IMR-90 (cell line): ENCODE measurements around the gene PYGB. TPM values are rescaled to one million over a fixed set of nuclear protein-coding genes. Genes with fewer than 3 reads are reported as not detected.

Experiments used
- ATAC-seq: fragments of 200-7000 bp; cut with Tn5 transposase; 2 replicates; pipeline ENCODE4 v1.9.1; 2020; ENCODE audit warnings: low read depth, mild to moderate bottlenecking, moderate library complexity
- BruUV-seq: library from RNA; stranded (reverse); fragments of 400-500 nt; replicated peaks from 2 replicates; lab custom pipeline; 2021; lab: Mats Ljungman, UMichigan
- CTCF ChIA-PET: fragments of 300-600 bp; formaldehyde crosslinking; extraction: SDS; loops from one replicate; lab custom pipeline; 2021; ENCODE audit warnings: antibody characterized with exemption; lab: Yijun Ruan, JAX
- POLR2A ChIA-PET: fragments of 300-600 bp; sonication (Branson Sonifier 250); formaldehyde crosslinking; loops from one replicate; lab custom pipeline; 2022; ENCODE audit warnings: antibody characterized with exemption; ENCODE audit not compliant: unreplicated experiment; lab: Charles Lee
- DNase-seq: peaks from one replicate; pipeline ENCODE4 v3.0.0; 2013
- H2AFZ ChIP-seq: replicated peaks from 2 replicates; pipeline ENCODE3; 2013; ENCODE audit warnings: low read length, mild to moderate bottlenecking; ENCODE audit not compliant: poor library complexity
- H2AK5ac ChIP-seq: 2 replicates; pipeline ENCODE4 v1.6.1; 2013; ENCODE audit warnings: low read depth, low read length, inconsistent platforms
- H2AK9ac ChIP-seq: replicated peaks from 2 replicates; pipeline ENCODE3; 2013; ENCODE audit warnings: mild to moderate bottlenecking, low read depth, low read length, moderate library complexity; ENCODE audit not compliant: poor library complexity
- H2BK120ac ChIP-seq: 2 replicates; pipeline ENCODE4 v1.6.1; 2013; ENCODE audit warnings: low read depth, low read length, inconsistent platforms
- H2BK15ac ChIP-seq: 3 replicates; pipeline ENCODE4 v1.6.1; 2013; ENCODE audit warnings: low read depth, low read length, inconsistent platforms
- H2BK20ac ChIP-seq: 2 replicates; pipeline ENCODE4 v1.6.1; 2013; ENCODE audit warnings: low read depth, mild to moderate bottlenecking, inconsistent platforms, low read length, moderate library complexity
- H2BK5ac ChIP-seq: 2 replicates; pipeline ENCODE4 v1.6.1; 2013; ENCODE audit warnings: mild to moderate bottlenecking, low read depth, low read length, inconsistent platforms; ENCODE audit not compliant: poor library complexity, severe bottlenecking
- H3K14ac ChIP-seq: replicated peaks from 2 replicates; pipeline ENCODE4 v1.6.1; 2013; ENCODE audit warnings: low read depth, low read length, inconsistent platforms
- H3K18ac ChIP-seq: 2 replicates; pipeline ENCODE4 v1.6.1; 2013; ENCODE audit warnings: low read depth, low read length, control low read depth
- H3K23ac ChIP-seq: 2 replicates; pipeline ENCODE4 v1.6.1; 2013; ENCODE audit warnings: low read depth, low read length, inconsistent platforms
- H3K27ac ChIP-seq: 2 replicates; pipeline ENCODE4 v1.5.1; 2013; ENCODE audit warnings: mild to moderate bottlenecking, control low read depth, low read length; ENCODE audit not compliant: insufficient read depth
- H3K27me3 ChIP-seq: 2 replicates; pipeline ENCODE4 v1.6.1; 2013; ENCODE audit warnings: low read length; ENCODE audit not compliant: control insufficient read depth, insufficient read depth
- H3K36me3 ChIP-seq: 2 replicates; pipeline ENCODE4 v1.6.1; 2013; ENCODE audit warnings: low read length, mixed read lengths; ENCODE audit not compliant: control insufficient read depth, insufficient read depth
- H3K4ac ChIP-seq: 2 replicates; pipeline ENCODE4 v1.6.1; 2013; ENCODE audit warnings: low read depth, low read length, inconsistent platforms
- H3K4me1 ChIP-seq: 2 replicates; pipeline ENCODE4 v1.6.1; 2013; ENCODE audit warnings: low read length, mixed read lengths; ENCODE audit not compliant: control insufficient read depth, insufficient read depth
- H3K4me2 ChIP-seq: 2 replicates; pipeline ENCODE4 v1.6.1; 2013; ENCODE audit warnings: low read depth, mild to moderate bottlenecking, control low read depth, low read length, moderate library complexity
- H3K4me3 ChIP-seq: 2 replicates; pipeline ENCODE4 v1.5.1; 2013; ENCODE audit warnings: low read depth, mild to moderate bottlenecking, control low read depth, low read length, moderate library complexity; ENCODE audit not compliant: insufficient read depth
- H3K56ac ChIP-seq: 2 replicates; pipeline ENCODE4 v1.6.1; 2013; ENCODE audit warnings: low read length, inconsistent platforms; ENCODE audit not compliant: insufficient read depth; ENCODE audit errors: extremely low read depth
- H3K79me1 ChIP-seq, 2 experiments: 2 replicates each; pipeline ENCODE4 v1.6.1; 2013; ENCODE audit warnings: low read length in 2 of 2, inconsistent platforms in 1 of 2, low read depth in 1 of 2
- H3K9ac ChIP-seq: 2 replicates; pipeline ENCODE4 v1.6.1; 2013; ENCODE audit warnings: low read depth, low read length, control low read depth
- H3K9me1 ChIP-seq: 2 replicates; pipeline ENCODE4 v1.6.1; 2013; ENCODE audit warnings: low read length, inconsistent platforms; ENCODE audit not compliant: insufficient read depth
- H3K9me3 ChIP-seq: 2 replicates; pipeline ENCODE4 v1.6.1; 2013; ENCODE audit warnings: low read length; ENCODE audit not compliant: control insufficient read depth, insufficient read depth
- H4K20me1 ChIP-seq: 2 replicates; pipeline ENCODE4 v1.6.1; 2013; ENCODE audit warnings: low read length, inconsistent platforms; ENCODE audit not compliant: insufficient read depth
- H4K5ac ChIP-seq: 2 replicates; pipeline ENCODE4 v1.6.1; 2013; ENCODE audit warnings: mild to moderate bottlenecking, low read depth, low read length, control low read depth
- H4K8ac ChIP-seq, 2 experiments: 2 replicates each; pipeline ENCODE4 v1.6.1; 2013; ENCODE audit warnings: low read depth in 2 of 2, low read length in 2 of 2, control low read depth in 1 of 2, inconsistent platforms in 1 of 2
- H4K91ac ChIP-seq: 2 replicates; pipeline ENCODE4 v1.6.1; 2013; ENCODE audit warnings: low read depth, low read length, inconsistent platforms; ENCODE audit not compliant: insufficient read depth
- CEBPB ChIP-seq: IDR thresholded peaks from 2 replicates; pipeline ENCODE4 v1.6.1; 2012; ENCODE audit warnings: low read depth, low read length, improper control_type of control experiment
- MAZ ChIP-seq: IDR thresholded peaks from 2 replicates; pipeline ENCODE4 v1.6.1; 2012; ENCODE audit warnings: low read depth, mild to moderate bottlenecking, low read length, improper control_type of control experiment, moderate library complexity, borderline replicate concordance
- NFE2L2 ChIP-seq: fragments of 150-350 bp; IDR thresholded peaks from 2 replicates; pipeline ENCODE4 v1.6.1; 2016; ENCODE audit warnings: low read depth, mild to moderate bottlenecking, low read length
- POLR2A ChIP-seq: IDR thresholded peaks from 2 replicates; pipeline ENCODE4 v1.6.1; 2012; ENCODE audit warnings: mild to moderate bottlenecking, low read depth, low read length
- RAD21 ChIP-seq: IDR thresholded peaks from 2 replicates; pipeline ENCODE4 v1.6.1; 2012; ENCODE audit warnings: low read length, improper control_type of control experiment
- RCOR1 ChIP-seq: IDR thresholded peaks from 2 replicates; pipeline ENCODE4 v1.6.1; 2012; ENCODE audit warnings: mild to moderate bottlenecking, low read length, improper control_type of control experiment; ENCODE audit not compliant: insufficient replicate concordance
- WGBS, 2 experiments: methylation state at CpG; one replicate each; pipeline versions ENCODE4 v1.1.5 to v1.1.7; 2013; ENCODE audit warnings: missing lambda C conversion rate in 2 of 2; ENCODE audit not compliant: insufficient read length in 1 of 2; ENCODE audit errors: extremely low coverage in 2 of 2; 5-methylcytosine and 5-hydroxymethylcytosine counted together
- dilution Hi-C: fragments of 300-500 bp; cut with HindIII; formaldehyde crosslinking; loops from one replicate; pipeline ENCODE4 v1.14.3; 2018; ENCODE audit warnings: low sequenced_read_pairs; ENCODE audit not compliant: unreplicated experiment
- in situ Hi-C: fragments of 300-500 bp; cut with MboI; formaldehyde crosslinking; loops from 3 replicates; pipeline ENCODE4 v1.14.3; 2019; ENCODE audit warnings: low sequenced_read_pairs, inconsistent platforms, mixed read lengths
- intact Hi-C: fragments of 100-400 bp; cut with micrococcal nuclease; formaldehyde crosslinking; loops from 2 replicates; pipeline ENCODE4 v1.10.0; 2022
- polyA plus RNA-seq, 3 experiments: library from polyadenylated mRNA; depleted of rRNA; stranded (reverse); fragments of >200 nt; gene quantifications; 2 replicates each; pipeline ENCODE4 v1.2.3, GENCODE V29; 2012; ENCODE audit warnings: low replicate concordance in 1 of 3
- total RNA-seq: library from RNA; depleted of rRNA; stranded (reverse); fragments of >200 nt; gene quantifications from 2 replicates; pipeline ENCODE4 v1.2.3, GENCODE V29; 2012

Gene PYGB
- total and polyA plus RNA-seq, 2 of the 4 experiments (the other 2 are of a cell fraction), result 72.4 to 83.1 TPM

DNA sequence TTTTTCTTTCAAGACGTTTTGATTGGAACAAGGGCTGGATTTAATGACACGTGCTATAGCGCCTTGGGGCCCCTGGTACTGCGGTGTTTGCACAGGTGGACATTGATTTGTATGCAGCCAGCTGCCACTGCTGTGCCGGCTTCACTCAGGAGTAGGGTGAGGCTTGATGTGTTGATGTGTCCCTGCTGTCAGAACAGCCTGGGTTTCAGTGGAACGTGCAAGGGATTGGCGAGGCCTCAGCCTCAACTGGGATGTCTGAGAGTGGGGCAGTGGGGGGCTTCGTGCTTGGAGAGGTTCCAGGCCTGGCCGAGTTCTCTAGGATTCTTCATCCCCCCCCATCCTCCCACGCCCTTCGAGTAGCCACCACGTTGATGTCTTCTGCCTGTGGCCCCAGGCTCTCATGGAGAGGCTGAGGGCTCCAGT lies 23.0 kb downstream of the PYGB start:
- ChIA-PET CTCF (no interaction called here), POLR2A (no interaction called here)
- peaks cover 6% of the 10 kb centered on the region; the same call in 1 of the 2 replicates for H3K9me1 ChIP-seq
- H3K23ac ChIP-seq, result no peak overlapping the region
- 95% methylated on average over 4 of the region's 12 CpGs; no CpG with 5 or more reads in 1 of the 2 experiments for WGBS, 2 experiments
- H4K5ac ChIP-seq, result no peak overlapping the region
- H3K27ac ChIP-seq, result no peak overlapping the region
- no peak overlapping the region for H3K14ac ChIP-seq
- no peak overlapping the region for H3K18ac ChIP-seq
- H3K9ac ChIP-seq, result no peak overlapping the region
- in situ Hi-C loops, result loop anchor here (25.0 kb wide), 2 partner anchors 716 to 1634 kb away; partner anchors contain the start of gene CST3
- no peak overlapping the region for H2BK20ac ChIP-seq
- no peak overlapping the region for H3K4ac ChIP-seq
- H2AK9ac ChIP-seq, result no peak overlapping the region
- H3K4me1 ChIP-seq, result no peaks in the 10 kb centered on the region
- H3K36me3 ChIP-seq, result peaks cover 60% of the 10 kb centered on the region
- no peak overlapping the region for H2BK5ac ChIP-seq
- no peak overlapping the region for H4K91ac ChIP-seq
- H3K9me3 ChIP-seq, result no peaks in the 10 kb centered on the region
- H2AK5ac ChIP-seq, result no peak overlapping the region
- dilution Hi-C loops, result no loop called here
- BruUV-seq, result no TSS peak
- intact Hi-C loops, result no loop called here
- H2BK15ac ChIP-seq, result no peak overlapping the region
- H3K79me1 ChIP-seq, result peaks cover 17 to 30% of the 10 kb centered on the region in 2 experiments
- DNase-seq (no peak), ATAC-seq (no peak)
- H4K20me1 ChIP-seq, result no peaks in the 10 kb centered on the region; the same call in none of the 2 replicates
- no peak overlapping the region for H3K4me3 ChIP-seq
- no peak overlapping the region for H4K8ac ChIP-seq
- no peak overlapping the region for H2BK120ac ChIP-seq
- H3K27me3 ChIP-seq, result no peaks in the 10 kb centered on the region
- no peak overlapping the region for H3K56ac ChIP-seq
- no peak overlapping the region for H3K4me2 ChIP-seq
- no peak overlapping the region for H2AFZ ChIP-seq
- TF ChIP-seq POLR2A, result no peak
- TF ChIP-seq MAZ, result no peak
- no peak for TF ChIP-seq RCOR1
- TF ChIP-seq CEBPB, result no peak
- TF ChIP-seq NFE2L2, result no peak
- no peak for TF ChIP-seq RAD21
